Endometrium (tissue), 2 donors: ENCODE data around the gene MRPL40.
"Not testable (repeated sequence)": the region's sequence is repeated elsewhere in the genome, so short reads cannot be mapped to it uniquely, and the experiment has no call there.

Source experiments
- FAIRE-seq: peaks from 2 replicates; lab custom pipeline; 2012; peaks lifted over from hg19 to GRCh38; lab: Jason Lieb, UNC
- donor health status: control.
- donor health status: control.

MRPL40 gene

DNA sequence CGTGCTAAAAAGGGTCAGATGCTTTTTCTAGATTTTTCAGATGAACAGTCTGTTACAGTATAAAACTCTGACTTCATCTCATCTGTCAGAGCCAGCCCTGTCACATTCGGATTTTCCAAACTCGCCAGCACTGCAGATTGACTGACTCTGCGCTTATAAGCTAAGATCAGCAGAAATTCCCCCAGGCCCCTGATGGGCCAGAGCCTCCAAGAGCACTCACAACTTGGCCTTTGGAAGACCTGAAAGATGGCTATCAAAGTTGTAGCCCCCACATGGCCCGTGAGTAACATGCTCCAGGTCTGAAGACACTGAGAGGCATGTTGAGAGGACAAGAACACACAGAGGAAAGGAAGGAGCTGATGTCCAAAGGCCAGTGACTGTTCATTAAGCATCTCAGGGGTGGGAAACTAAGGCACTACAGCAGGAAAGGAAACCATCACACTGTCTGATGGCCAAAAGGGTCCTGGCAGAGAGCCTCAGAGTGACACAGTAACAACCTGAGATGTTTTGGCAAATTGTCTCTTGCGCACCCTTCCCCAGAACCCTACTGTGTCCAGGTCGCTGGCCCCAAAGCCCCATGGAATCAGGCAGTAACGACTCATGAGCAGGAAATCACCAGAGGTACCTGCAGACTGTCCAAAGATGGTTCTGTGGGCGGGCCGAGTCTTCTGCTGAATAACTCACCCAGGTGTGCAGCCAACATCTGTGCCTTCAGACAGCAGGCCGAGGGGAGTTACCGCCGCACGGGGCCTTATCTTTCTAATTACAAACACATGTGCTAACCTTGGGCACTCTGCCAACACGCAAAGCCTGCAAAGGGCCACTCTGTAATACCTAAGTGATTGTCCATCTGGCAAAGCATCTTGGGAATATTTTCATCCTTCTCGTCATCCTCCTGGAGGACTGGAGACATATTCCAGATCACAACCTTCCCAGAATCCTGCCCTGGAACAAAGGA, 24.4 kb upstream of the MRPL40 start:
- FAIRE-seq: no peak

- no peak for FAIRE-seq
Measured at GRCh38 chr22:19410941-19411689, 21.2 kb upstream of the MRPL40 start.

DNA sequence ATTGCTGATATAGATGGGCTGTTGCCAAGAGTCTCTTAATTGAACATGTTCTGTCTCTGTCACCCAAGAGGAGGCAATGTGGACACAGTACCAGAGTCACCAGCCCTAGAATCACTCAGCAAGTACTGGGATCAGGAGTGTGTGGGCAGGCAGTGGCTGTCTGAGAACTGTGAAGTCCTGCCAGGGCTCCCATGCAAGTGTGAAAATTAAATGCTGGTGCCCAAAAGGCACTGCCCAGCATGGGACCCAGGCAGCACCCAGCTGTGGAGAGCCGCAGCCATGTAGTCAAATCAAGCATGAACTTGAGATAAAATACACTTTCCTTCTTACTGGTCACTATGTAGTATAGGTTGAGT, 20.7 kb upstream of the MRPL40 start:
- FAIRE-seq: no peak

DNA sequence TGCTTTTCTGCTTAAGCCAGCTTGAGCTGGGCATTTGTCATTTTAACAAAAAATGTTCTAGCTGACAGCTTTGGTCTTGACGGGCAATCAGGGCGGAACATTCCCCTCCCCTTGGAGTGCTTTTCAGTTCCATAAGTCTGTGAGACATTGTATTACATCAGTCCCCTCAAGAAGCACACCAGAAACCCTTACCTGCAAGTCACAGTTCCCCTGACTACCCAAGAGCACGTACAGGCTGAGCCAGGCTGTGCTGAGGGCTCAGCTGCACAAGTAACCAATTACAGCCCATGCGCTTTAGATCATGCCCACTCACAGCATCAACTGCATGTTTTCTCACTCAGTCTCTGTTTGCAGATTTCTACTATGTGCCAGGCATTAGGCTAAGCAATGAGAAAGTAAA, 19.9 kb upstream of the MRPL40 start:
- no peak for FAIRE-seq

DNA sequence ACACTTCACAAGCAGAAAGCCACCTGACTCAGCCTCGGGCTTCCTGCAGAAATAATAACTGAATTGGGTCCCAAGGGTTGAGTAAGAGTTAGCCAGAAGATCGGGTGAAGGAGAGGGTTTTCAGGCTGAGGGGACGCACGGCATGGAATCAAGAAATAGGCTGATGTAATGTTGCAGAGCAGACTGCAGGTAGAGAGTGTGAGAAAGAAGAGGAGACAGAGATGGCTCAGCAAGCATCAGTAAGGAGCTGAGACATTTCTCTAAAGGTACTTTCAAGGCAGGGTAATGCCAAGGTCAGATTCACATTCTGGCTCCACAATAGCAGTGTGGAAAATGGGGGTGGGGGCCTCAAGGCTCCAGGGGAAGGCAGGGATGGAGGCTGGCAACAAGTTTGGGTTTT, 19.4 kb upstream of the MRPL40 start:
- FAIRE-seq: no peak

- no peak for FAIRE-seq
Measured at GRCh38 chr22:19419086-19419463, 13.3 kb upstream of the MRPL40 start.

DNA sequence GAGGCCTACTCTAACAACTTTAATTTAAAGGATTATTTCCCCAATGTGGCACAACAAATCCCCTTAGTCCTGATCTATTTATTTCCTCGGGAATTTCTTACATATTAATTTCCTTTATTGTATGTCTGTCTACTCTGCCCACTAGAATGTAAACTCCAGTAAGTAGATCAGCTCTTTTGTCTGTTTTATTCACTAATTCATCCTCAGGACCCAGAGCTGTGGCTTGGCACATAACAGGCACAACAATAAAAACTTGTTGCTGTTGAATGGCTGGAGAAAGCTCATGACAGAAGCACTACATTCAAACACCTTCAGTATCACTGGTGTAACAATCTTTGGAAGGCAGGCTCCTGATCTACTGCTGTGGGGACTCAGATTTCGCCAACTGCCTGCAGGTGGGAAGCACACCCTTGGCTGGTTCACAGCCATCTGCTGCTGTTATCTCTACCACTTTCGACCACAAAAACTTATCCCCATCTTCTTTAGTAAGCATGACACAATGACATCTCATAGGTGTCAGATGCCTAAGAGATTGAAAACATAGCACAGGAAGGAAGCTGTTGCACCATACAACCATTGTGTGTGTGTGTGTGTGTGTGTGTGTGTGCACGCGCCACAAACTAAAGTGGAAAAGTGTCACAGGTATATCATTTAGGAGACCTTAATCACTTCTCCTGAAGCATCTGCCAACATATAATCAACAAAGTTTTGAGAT, 12.7 kb upstream of the MRPL40 start:
- FAIRE-seq: no peak

GRCh38 chr22:19420321-19420720, 12.0 kb upstream of the MRPL40 start:
- FAIRE-seq: no peak

- FAIRE-seq: no peak
Measured at GRCh38 chr22:19422440-19423301, 9.7 kb upstream of the MRPL40 start.

- FAIRE-seq: no peak
Measured at GRCh38 chr22:19424186-19424500, 8.2 kb upstream of the MRPL40 start.

GRCh38 chr22:19429950-19430889, 2.1 kb upstream of the MRPL40 start:
- FAIRE-seq: no peak

GRCh38 chr22:19430890-19431541, 1.3 kb upstream of the MRPL40 start:
- no peak for FAIRE-seq

GRCh38 chr22:19431649-19432132, 654 bp upstream of the MRPL40 start, which contains the start of gene HIRA:
Gene HIRA, minus strand, starts transcription at chr22:19431733. Its CDS starts 257 bp downstream, at chr22:19431476.
- FAIRE-seq: no peak

- FAIRE-seq: no peak
Measured at GRCh38 chr22:19434401-19434800, 2.1 kb downstream of the MRPL40 start.

GRCh38 chr22:19434829-19435580, 2.7 kb downstream of the MRPL40 start:
- FAIRE-seq: no peak

DNA sequence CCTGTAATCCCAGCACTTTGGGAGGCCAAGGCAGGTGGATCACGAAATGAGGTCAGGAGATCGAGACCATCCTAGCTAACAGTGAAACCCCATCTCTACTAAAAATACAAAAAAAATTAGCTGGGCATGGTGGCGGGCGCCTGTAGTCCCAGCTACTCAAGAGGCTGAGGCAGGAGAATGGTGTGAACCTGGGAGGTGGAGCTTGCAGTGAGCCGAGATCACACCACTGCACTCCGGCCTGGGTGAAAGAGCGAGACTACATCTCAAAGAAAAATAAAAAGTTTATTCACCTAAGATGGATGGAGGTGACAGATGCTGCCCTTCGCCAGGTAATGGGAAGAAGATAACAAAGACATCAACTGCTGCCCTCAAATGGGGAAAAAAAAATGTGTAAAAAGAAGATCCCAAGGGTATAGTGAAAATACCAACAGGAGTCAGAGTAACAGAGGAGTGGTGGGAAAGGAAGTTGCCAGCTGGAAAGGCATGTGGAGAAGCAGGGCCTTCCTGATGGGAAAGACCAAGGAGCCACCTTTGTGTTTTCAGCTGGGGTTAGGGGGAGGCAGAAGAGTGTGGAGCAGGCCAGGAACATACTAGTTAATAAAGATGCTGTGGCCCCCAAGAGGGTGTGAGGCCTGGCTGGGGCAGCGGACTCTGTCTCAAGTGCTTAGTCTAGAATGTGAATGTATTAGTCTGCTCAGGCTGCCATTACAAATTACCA, 4.3 kb downstream of the MRPL40 start:
- FAIRE-seq: not testable (repeated sequence)

GRCh38 chr22:19438298-19438697, 6.0 kb downstream of the MRPL40 start:
- no peak for FAIRE-seq

- no peak for FAIRE-seq
Measured at GRCh38 chr22:19440411-19441195, 8.3 kb downstream of the MRPL40 start.
